Erythroblast (primary cell): ENCODE data around the gene B3GALT5.

Source experiments
- DNase-seq, 2 experiments: peaks; one replicate each; lab custom pipeline; 2025; lab: John Stamatoyannopoulos, UW
- GATA1 ChIP-seq: IDR thresholded peaks from 2 replicates; pipeline ENCODE4 v1.6.1; 2011; ENCODE audit warnings: low read depth, mild to moderate bottlenecking, control low read depth, low read length, moderate library complexity
- POLR2A ChIP-seq: IDR thresholded peaks from 2 replicates; pipeline ENCODE4 v1.6.1; 2011; ENCODE audit warnings: mild to moderate bottlenecking, low read length

Gene B3GALT5

DNA sequence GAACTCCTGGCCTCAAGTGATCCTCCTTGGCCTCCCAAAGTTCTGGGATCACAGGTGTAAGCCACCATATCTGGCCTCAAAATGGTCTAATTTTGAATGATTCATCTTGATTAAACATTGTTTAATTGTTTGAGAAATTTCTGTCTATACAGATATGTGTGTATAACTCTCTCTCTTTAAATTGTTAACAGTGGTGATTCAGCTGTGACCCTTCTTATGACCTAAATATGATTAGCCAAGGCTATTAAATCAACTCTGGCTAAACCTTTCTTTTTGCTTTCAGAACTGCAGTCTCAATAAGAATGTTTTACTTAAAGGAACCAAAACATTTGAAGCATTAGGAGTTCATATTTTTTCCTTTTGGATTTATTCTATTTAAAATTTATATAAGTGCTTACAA is 19.2 kb upstream of the B3GALT5 start:
- no peak for DNase-seq
- TF ChIP-seq GATA1 (no peak), POLR2A (no peak)

DNA sequence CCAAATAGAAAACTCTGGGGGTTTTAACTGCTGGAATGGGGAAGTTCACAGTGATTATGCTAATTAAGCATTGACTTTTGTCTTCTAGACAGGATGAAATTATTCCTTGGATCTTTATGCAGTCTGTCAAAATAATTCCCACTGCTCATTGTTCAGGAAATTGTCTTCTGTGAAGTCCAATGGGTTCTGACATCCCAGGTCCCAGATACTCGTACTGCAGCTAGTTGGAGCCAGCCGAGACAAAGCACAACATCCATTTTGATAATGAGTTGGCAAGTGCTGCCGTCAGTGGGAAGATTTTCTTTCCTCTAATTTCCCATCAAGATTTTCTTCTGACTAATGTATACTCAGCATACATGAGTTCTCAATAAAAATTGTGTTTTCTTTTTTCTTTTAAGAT is 17.3 kb upstream of the B3GALT5 start:
- DNase-seq, result no peak
- TF ChIP-seq POLR2A, result no peak
- no peak for TF ChIP-seq GATA1

DNA sequence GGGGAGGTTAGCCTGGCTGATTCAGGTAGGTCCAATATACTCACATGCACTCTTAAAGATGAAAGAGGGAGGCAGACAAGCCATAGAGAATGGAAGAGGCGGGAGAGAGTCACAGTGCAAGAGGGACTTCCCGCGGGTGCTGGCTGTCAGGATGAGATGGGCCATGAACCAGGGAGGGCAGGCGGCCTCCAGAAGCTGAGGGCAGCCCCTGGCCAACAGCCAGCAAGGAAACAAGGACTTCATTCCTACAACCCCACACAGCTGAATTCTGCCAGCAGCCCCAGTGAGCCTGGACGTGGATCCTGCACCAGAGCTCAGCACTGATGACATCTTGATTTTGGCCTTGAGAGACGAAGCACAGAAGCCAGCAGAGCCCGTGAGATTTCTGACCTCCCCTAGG is 15.1 kb upstream of the B3GALT5 start:
- no peak for DNase-seq
- TF ChIP-seq GATA1 (no peak), POLR2A (no peak)

DNA sequence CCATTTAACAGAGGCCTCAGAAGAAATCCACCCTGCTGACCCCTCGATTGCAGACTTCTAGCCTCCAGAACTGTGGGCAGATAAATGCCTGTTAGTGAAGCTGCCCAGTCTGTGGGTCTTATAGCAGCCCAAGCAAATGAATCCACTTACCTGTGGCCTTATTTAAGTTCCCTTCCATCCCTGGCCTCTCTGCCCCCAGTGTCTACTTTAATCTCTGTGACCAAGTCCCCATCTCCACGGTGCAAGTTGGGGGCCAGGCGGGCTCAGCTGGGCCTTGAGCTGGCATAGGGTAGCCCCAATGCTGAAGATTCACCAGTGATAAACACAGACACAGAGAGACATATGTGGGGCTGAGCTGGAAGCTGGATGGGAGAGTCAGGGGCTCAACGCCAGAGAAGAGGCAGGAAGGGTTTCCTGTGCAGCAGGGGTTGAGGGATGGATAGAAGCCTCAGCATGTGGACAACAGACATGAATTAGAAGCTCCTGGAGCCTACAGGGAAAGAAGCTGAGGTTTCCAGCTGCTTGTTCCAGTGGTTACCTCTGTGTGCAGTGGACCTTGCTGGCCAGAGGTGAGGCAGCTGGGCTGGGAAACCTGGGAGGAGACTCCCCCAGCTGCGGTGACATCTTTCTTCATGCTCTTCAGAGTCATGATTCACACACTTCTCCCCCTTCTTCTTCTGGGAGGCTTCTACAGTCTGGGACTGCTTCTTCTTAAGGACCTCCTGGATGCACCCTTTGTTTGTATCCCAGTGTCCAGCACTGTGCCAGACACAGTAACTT is 13.4 kb upstream of the B3GALT5 start:
- DNase-seq, result no peak
- TF ChIP-seq GATA1 (no peak), POLR2A (no peak)

DNA sequence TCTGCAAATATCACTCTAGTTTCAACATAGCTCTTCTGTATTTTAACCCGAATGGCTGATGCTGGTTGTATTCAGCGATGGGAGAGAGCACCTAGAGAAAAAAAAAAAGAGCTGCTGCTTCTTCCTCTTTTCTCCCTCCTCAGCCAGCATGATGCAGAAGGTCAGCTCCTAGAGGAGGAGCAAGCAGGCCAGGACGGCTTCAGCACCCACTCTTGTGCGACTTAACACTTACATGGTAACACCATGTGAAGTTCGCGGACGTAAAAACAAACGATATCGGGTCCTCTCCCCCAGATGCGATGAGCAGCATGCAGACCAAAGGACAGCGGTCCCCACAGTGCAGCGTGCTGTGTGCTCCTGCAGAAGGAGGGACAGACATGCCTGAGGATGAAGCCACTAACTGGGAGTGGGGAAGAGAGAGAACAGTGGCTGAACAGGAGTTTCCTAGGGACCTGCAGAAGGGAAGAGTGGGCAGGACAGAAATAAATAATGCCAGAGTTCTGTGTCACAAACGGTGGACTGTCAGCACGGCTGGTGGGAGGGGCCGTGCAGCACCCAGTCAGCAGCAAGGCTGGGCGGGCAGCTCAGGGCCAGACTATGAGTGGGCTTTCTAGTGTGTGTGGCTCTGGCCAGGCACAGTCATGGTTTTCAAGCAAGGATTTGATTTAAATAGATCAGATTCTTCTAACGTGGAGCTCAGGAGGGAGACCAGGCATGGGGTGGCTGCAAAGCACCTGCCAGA is 11.4 kb upstream of the B3GALT5 start:
- TF ChIP-seq POLR2A, result no peak
- TF ChIP-seq GATA1, result no peak
- no peak for DNase-seq

DNA sequence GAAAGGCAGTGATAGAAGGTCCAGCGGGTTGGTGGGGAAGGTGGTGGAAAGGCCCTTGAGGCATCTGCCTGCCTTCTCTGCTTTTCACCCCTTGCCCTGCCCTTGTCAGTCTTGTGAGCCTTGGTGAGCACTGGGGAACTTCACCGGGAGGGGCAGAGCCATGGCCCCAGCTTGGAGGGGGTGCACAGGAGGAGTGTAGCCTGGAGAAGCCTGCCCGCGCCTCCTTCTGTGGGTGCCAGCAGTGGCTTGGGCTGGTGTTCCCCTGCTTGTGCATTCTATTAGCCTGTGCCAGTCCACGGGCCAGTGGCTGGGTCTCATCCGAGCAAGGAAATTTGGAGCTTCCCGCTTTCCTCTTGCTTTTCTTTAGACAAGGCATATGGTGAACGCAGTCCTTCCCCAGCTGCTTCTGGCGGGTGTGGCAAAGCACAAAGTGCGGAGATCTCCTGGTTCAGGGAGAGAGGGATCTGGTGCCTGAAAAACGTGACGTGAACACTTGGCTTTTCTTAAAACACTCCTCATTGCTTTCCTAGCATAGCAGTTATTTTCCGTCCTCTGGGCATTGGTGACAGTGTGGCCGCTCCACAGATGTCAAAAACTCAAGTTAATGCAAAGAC is 10.6 kb upstream of the B3GALT5 start:
- no peak for DNase-seq
- TF ChIP-seq GATA1, result no peak
- TF ChIP-seq POLR2A, result no peak

DNA sequence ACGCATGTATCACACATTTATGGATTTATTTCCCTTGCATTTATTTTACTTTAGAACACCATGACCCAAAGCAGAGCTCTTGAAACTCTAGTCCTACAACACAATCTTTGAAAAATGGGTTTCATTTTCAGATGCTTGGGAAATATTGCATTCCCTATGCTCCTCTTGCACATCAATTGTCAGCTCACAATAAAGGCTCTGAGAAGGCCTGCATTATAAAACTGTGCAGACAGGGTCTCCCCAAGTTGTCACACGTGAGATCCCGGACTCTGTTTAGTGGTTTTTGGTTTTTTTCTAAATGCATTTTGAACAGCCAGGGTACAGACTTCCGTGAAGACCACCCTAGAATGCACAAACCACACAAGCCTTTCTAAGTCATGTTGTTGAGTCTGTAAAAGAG is 9.9 kb upstream of the B3GALT5 start:
- TF ChIP-seq POLR2A (no peak), GATA1 (no peak)

DNA sequence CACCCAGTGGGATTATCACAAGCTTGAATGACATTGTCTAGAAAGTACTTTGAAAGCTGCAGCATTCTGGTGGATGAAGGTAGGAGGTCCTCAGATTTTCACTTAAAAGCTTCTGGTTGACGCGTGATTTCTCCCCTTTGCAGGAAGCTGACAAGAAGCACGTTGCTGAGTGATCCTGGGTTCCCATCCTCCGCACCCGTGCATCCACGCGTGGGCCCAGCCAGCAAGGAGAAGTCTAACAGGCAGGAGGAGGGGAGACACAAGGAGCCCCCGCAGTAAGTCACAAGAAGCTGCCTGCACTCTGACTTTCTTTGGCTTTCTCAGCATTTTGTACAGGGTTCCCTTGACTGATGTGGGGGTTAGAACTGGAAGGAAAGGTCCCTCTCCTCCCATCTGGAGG is 7.8 kb upstream of the B3GALT5 start:
- no peak for DNase-seq
- TF ChIP-seq POLR2A (no peak), GATA1 (no peak)

More for the DNA sequence above, 9.9 kb upstream of the B3GALT5 start:
- DNase-seq, result no peak

DNA sequence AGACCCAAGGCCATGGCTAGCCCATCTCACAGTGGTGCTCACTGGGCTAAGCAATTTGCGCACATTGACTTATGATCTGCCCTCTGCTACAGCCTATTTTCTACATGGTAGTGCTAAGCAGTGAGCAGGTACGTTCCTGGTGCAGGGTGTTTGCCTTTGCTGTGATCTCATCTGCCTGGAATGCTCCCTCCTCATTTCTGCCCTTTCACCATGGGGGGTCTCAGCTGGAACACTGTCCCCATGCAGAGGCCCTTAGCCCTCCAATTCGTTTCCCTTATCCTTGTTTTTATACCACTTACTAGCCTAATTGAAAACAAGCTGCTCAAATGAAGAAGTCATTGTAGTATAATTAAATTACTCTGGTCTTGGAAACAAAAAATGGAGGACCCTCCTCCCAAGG is 2.0 kb upstream of the B3GALT5 start:
- no peak for TF ChIP-seq POLR2A

DNA sequence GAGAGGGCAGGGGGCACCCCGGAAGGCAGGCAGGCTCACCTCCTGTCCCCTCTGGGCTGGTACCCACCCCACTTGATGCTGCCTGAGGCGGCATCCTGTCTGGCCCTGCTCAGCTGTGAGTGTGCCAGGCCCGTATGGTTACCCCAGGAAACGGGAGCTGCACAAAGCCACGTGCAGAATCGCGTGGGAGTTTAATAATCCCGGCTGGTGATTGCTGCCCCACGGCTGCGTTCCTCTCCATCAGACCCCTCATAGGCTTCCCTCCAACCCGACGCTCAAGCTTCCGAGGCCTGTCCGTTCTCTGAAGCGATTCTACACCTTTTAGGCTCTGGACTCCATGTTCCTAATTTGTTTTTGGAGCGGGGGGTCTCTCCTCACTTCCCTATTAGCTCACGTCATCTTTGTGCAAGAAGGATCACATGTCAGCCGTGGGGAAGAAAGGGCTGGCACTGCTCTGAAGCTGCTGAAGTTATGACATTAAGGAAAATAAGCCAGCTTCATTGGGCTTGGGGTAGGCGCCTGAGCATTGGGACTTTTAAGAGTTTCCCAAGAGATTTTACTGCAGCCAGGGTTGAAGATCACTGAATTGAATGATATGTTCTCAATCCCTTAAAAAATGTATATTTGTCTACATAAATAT is 1.1 kb upstream of the B3GALT5 start:
- DNase-seq, result no peak
- no peak for TF ChIP-seq POLR2A
- no peak for TF ChIP-seq GATA1

More for the DNA sequence above, 2.0 kb upstream of the B3GALT5 start:
- DNase-seq, result no peak

DNA sequence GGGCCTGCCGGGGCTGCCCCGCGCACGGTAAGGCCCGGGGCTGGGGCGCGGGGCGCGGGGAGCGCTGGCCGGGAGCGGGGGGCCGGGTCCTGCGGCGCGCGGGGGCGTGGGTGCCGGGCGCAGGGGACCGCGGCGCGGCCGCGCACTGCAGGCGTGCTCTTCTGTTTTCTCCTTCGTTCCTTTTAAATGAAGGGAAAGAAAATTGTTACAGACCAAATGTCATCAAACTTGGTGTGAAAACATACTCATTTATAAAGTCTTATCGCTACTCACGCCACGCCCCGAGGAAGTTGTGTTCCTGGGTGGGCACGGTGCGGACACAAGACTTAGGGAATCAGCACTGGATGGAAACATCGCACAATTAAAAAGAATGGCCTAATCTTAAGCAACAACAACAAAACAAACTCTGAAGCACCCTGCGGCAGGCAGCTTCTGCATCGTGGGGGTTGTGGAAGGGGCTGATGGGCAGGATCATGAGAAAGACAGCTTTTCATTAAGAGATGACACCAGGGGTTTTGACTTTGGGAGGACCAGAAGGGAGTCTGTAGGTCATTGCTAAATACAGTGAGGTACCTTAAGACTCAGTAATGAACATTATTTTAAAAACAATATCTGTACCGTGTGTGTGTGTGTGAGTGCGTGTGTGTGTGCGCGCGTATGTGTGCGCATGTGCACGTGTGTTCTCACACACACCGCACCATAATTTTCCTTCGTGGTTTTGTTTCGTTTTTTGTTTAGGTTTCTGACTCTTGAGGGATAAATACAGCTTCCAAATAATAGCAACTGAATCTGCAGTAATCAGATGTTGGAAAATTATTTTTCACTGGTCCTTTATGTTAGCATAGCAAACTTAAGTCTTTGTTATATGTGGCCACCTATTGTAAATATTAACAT is 548 bp downstream of the B3GALT5 start:
- no peak for DNase-seq
- TF ChIP-seq POLR2A (no peak), GATA1 (no peak)

DNA sequence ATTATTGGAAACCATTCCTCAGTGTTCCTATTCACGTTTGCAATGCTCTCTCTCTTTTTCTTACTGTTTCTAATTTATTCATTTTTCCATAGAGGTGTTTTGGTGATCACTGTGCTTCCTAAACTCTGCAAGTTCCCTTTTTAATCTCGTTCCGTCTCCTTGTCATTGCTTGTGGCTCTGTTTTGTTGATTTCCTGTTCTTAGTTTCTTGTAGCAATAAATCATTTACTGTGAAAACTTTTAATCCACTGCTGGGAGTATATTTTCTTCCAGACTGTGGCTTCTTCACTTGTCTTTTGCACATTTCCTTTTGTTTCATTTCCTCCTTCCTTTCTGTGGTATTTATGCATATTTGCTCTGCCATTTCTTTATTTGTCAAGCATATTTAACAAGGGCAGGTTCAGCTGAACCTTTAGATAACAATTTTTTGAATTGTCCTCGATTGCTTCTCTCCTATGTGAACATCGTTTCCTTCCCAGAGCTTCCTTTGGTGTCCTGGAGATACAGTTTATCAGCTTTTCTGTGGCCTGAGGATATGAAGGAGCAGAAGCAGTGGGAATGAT is 3.6 kb downstream of the B3GALT5 start:
- DNase-seq, result no peak
- TF ChIP-seq POLR2A, result no peak
- no peak for TF ChIP-seq GATA1
